ENCODE results near the gene CEACAM5. TPM values are rescaled to one million over a fixed set of nuclear protein-coding genes. Genes with fewer than 3 reads are reported as not detected.

The CEACAM5 gene
- total and polyA plus RNA-seq, 2 of the 4 experiments (the other 2 are of a cell fraction) = not detected

GRCh38 chr19:41735071-41735600 is 26.7 kb downstream of the CEACAM5 start:
- BruUV-seq (replicated peaks) = no TSS peak
- CTCF ChIA-PET = no interaction called here
- POLR2A ChIA-PET (ENCODE audit: unreplicated experiment) = no interaction called here
- H2BK20ac ChIP-seq (ENCODE audit: low read depth, low read length) = no peak overlapping the region
- peaks cover 2% of the 10 kb centered on the region for H3K27me3 ChIP-seq (ENCODE audit: control insufficient read depth, insufficient read depth, low read length)
- H2AK9ac ChIP-seq (replicated peaks; ENCODE audit: low read depth, low read length, poor library complexity) = no peak overlapping the region
- dilution Hi-C loops (cut with HindIII; ENCODE audit: low sequenced_read_pairs, unreplicated experiment) = no loop called here
- no peak overlapping the region for H3K4ac ChIP-seq (ENCODE audit: low read depth, low read length)
- no peak overlapping the region for H2BK15ac ChIP-seq (ENCODE audit: low read depth, low read length)
- no CpG with 5 or more reads among the region's 5 CpGs for WGBS, 2 experiments (ENCODE audit: extremely low coverage in 2 of 2, insufficient read length in 1 of 2)
- H4K5ac ChIP-seq (ENCODE audit: low read depth, low read length) = no peak overlapping the region
- H3K4me1 ChIP-seq (ENCODE audit: control insufficient read depth, insufficient read depth, low read length) = no peaks in the 10 kb centered on the region
- H3K36me3 ChIP-seq (ENCODE audit: control insufficient read depth, insufficient read depth, low read length) = no peaks in the 10 kb centered on the region
- H3K9me1 ChIP-seq (ENCODE audit: insufficient read depth, low read length) = no peaks in the 10 kb centered on the region
- H3K18ac ChIP-seq (ENCODE audit: low read depth, low read length) = no peak overlapping the region
- no peaks in the 10 kb centered on the region for H3K9me3 ChIP-seq (ENCODE audit: control insufficient read depth, insufficient read depth, low read length)
- no peak overlapping the region for H3K56ac ChIP-seq (ENCODE audit: extremely low read depth, insufficient read depth, low read length)
- H2AK5ac ChIP-seq (ENCODE audit: low read depth, low read length) = no peak overlapping the region
- H3K14ac ChIP-seq (replicated peaks; ENCODE audit: low read depth, low read length) = no peak overlapping the region
- ATAC-seq (ENCODE audit: low read depth) = no peak
- no peak overlapping the region for H4K91ac ChIP-seq (ENCODE audit: insufficient read depth, low read depth, low read length)
- H3K79me1 ChIP-seq (ENCODE audit: low read depth in 1 of 2, low read length in 2 of 2) = no peaks in the 10 kb centered on the region
- H2BK5ac ChIP-seq (ENCODE audit: low read depth, low read length, poor library complexity, severe bottlenecking) = no peak overlapping the region
- in situ Hi-C loops (cut with MboI; ENCODE audit: low sequenced_read_pairs) = no loop called here
- no peak overlapping the region for H2AFZ ChIP-seq (replicated peaks; ENCODE audit: low read length, poor library complexity)
- H3K23ac ChIP-seq (ENCODE audit: low read depth, low read length) = no peak overlapping the region
- DNase-seq = no peak
- no peak overlapping the region for H2BK120ac ChIP-seq (ENCODE audit: low read depth, low read length)
- H4K8ac ChIP-seq (ENCODE audit: low read depth in 2 of 2, low read length in 2 of 2) = no peak overlapping the region
- no peak for TF ChIP-seq FOS (IDR thresholded peaks at IDR 0.05; ENCODE audit: low read depth, low read length)
- no peak for TF ChIP-seq RFX5 (IDR thresholded peaks at IDR 0.05; ENCODE audit: low read depth, low read length)
- no peak for TF ChIP-seq RAD21 (IDR thresholded peaks at IDR 0.05; ENCODE audit: low read length)
- no peak for TF ChIP-seq CTCF (conservative IDR thresholded peaks at IDR 0.05; ENCODE audit: low read depth, low read length)
- no peak for TF ChIP-seq CEBPB (IDR thresholded peaks at IDR 0.05; ENCODE audit: low read depth, low read length)
- no peak for TF ChIP-seq POLR2A (IDR thresholded peaks at IDR 0.05; ENCODE audit: low read depth, low read length)
- no peak for TF ChIP-seq USF2 (IDR thresholded peaks at IDR 0.05; ENCODE audit: low read depth, low read length)
- no peaks in the 10 kb centered on the region for H4K20me1 ChIP-seq (ENCODE audit: insufficient read depth, low read length)
- intact Hi-C loops (cut with micrococcal nuclease) = no loop called here
- no peak overlapping the region for H3K27ac ChIP-seq (ENCODE audit: insufficient read depth, low read length)
- no peak overlapping the region for H3K4me2 ChIP-seq (ENCODE audit: low read depth, low read length)
- H3K9ac ChIP-seq (ENCODE audit: low read depth, low read length) = no peak overlapping the region
- no peak overlapping the region for H3K4me3 ChIP-seq (ENCODE audit: insufficient read depth, low read depth, low read length)

Measured in IMR-90 (cell line).